UCSD-AML1 (cell line): ENCODE results near the gene EVPLL.
"Not testable (repeated sequence)": the region's sequence is repeated elsewhere in the genome, so short reads cannot be mapped to it uniquely, and the experiment has no call there.

ENCODE experiments used
- DNase-seq: peaks from one replicate; lab custom pipeline; 2025; ENCODE audit not compliant: unreplicated experiment; lab: John Stamatoyannopoulos, UW

The EVPLL gene

DNA sequence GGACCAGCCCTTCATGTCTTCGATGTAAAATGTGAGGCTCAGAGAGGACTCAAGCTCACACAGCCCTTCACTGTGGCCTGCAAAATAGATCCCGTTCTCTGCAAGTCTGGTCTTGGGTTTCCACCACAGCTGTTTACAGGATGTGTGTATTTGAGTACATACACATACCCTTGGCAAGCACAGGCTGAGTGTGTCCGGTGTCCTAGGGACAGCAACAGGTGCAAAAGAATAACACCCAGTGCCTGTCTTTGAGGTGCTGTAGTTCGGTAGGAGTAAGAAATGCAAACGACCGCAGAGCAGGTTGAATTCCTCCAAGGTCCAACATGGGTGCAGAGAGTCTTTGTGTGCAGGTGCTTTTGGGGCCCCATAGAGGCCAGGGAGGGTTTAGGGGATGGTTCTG, 44.9 kb downstream of the EVPLL start:
- DNase-seq, result not testable (repeated sequence)

DNA sequence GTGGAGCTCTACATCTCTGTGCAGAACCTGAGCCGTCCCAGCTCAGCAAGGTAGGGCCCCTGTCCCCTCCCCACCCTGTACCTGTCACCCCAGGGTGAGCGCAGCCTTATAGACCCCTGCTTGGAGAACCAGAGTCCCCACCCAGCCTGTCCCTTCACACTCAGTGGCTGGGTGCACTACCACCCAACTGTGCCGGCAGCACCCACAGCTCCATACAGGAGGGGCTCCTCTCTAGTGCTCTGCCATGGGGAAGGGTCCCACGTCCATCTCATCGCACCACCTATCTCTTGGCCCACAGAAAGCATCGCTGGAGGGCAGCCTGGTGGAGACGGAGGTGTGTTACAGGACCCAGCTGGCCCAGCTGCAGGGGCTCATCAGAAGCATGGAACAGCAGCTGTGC, 45.4 kb downstream of the EVPLL start:
- not testable (repeated sequence) for DNase-seq

DNA sequence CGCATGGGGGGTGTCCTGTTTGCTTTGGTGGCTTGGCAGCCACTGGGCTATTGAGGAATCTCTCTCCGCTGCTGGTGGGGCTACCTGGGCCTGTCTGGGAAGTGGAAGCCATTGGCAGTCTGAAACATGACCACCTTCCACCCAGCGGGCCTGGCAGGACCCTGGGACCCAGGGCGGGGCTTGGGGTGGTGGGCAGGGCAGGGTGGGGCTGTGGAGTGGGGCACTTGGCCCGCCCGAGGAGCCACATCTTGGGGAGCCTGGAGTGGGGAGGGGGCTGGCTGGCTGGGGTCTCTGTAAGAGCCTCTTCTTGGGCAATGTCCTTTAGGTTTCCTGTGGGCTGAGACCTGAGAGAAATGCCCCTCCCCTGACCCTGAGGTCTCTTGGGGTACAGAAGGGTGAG, 48.0 kb downstream of the EVPLL start:
- not testable (repeated sequence) for DNase-seq

DNA sequence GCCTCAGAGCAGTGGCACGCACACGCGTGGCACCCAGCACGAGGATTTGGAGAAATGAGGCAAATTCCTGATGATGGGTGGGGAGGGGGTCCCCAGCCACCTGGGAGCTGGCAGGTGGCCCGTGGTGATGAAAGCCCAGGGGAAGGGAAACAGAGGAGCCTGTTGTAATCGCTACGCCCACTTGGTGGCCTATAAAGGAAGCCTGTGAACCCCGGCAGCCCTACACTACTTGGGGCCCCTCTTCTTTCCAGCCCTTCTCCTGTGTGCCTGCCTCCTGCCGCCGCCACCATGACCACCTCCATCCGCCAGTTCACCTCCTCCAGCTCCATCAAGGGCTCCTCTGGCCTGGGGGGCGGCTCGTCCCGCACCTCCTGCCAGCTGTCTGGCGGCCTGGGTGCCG, 49.1 kb downstream of the EVPLL start:
- DNase-seq, result not testable (repeated sequence)

DNA sequence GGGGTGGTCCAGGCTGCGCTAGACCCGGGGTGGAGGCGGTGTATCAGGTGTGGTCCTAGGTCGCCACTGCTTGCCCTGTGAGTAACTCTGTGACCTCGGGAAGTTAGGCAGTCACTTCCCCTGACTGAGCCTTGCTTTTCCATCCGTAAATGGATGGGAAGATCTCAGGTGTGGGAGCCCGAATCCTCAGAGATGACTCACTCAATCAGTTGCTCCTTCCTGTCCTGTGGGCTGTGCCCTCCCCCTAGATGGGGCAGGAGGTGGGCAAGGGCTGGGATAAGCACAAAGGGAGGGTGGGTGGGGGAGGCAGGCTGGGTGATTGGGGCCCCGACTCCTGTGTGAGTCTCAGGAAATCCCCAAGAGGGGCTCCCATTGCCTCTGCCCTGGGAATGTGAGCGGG, 54.6 kb downstream of the EVPLL start:
- DNase-seq, result not testable (repeated sequence)
